ENCODE data around the gene ITGB4. TPM values are rescaled to one million over a fixed set of nuclear protein-coding genes. Genes with fewer than 3 reads are reported as not detected.
A peak's percentile ranks its signal among the peaks of the same experiment; 100 is the strongest.

Gene ITGB4
- total RNA-seq, 4 donors from 2014 or later: 371 to 689 (median 435) TPM

DNA sequence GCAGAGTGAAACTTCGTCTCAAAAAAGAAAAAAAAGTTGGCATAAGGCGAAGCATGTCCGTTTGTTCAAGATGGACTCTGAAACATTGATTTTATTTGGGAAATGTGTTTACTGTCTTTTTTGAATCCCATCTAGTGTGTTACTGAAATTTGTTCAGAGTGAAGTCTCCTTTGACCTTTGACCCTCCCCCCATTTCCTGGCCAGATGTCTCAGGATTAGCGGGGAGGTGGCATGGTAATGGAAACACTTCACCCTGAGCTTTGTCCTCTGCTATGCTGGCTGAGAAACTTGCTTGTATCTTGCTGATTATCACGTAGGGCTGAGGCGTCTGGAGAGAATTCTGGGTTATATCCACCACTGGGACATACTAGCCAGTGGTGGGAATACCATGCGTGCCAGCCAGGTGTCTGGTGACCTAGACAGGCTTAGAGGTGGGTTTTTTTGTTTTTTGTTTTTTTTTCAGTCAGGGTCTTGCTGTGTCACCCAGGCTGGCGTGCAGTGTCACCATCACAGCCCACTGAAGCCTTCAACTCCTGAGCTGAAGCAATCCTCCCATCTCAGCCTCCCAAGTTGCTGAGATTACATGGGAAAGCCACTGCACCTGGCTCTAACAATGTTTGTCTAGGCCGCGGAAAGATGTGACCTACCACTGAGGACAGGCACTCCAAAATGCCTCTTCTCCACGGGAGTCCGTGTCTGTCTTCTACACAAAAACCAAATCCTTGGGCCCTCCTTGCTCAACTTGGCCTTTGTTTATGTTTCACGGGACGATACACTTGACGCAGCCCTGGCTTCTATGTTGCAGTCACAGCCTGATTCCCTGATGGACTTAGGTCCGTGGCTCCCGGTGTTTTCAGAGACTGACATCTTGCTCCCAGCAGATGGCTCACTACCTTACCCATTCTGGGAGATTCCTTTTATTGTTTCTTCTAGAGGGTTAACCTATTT lies 50.3 kb downstream of the ITGB4 start:
- DNase-seq (ENCODE audit: low spot score in 2 of 2): peak in 1 of 2 donors; percentile 70
- 73 to 75% methylated on average over 17 of the region's 17 CpGs for WGBS, 2 donors
- no peak overlapping the region for H3K4me3 ChIP-seq (ENCODE audit: low read depth, poor library complexity, severe bottlenecking)
- TF ChIP-seq, protein P1, sequence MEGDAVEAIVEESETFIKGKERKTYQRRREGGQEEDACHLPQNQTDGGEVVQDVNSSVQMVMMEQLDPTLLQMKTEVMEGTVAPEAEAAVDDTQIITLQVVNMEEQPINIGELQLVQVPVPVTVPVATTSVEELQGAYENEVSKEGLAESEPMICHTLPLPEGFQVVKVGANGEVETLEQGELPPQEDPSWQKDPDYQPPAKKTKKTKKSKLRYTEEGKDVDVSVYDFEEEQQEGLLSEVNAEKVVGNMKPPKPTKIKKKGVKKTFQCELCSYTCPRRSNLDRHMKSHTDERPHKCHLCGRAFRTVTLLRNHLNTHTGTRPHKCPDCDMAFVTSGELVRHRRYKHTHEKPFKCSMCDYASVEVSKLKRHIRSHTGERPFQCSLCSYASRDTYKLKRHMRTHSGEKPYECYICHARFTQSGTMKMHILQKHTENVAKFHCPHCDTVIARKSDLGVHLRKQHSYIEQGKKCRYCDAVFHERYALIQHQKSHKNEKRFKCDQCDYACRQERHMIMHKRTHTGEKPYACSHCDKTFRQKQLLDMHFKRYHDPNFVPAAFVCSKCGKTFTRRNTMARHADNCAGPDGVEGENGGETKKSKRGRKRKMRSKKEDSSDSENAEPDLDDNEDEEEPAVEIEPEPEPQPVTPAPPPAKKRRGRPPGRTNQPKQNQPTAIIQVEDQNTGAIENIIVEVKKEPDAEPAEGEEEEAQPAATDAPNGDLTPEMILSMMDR (IDR thresholded peaks at IDR 0.05): no peak
- TF ChIP-seq POLR2A (IDR thresholded peaks at IDR 0.05): no peak
- intact Hi-C loops (cut with DNase I; ENCODE audit: low total_unique reads): loop anchor here (10.0 kb wide), 1 partner anchor 73 kb away; the partner anchor contains the start of gene UNC13D

DNA sequence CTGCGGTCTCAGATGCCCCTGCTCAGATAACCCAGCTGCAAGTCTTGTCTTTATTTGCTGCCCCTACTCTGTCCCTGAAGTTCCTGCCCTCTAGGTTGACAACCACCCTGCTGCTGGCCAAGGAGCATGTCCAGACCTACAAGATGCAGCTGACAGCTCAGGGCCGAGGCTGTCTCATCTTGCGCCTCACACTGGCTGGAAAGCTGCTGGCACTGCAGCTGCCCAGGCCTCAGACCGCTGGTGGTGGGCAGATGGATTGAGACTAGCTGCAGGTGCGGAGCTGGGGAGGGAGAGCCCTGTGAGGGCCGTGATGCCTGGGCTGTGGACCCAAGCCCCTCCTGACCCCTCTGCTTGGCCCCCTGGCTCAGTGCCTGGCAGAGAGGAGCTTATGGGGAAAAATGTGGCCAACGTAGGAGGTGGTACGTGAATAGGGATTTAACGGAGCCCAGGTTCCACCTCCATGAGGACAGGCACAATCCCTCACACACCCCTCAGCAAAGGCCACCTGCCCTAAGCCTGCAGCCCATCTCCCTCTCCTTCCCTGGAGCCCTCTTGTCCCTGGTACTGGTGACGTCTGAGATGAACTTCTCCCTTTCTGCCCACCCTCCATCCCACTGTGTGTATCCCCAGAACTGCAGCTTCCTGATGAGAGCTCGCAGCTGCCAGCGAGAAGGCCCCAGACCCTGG lies 52.0 kb downstream of the ITGB4 start:
- intact Hi-C loops (cut with DNase I; ENCODE audit: low total_unique reads): loop anchor here (10.0 kb wide), 1 partner anchor 72 kb away; the partner anchor contains the start of gene UNC13D
- no peak overlapping the region for H3K4me3 ChIP-seq (ENCODE audit: low read depth, poor library complexity, severe bottlenecking)
- TF ChIP-seq, protein P1 (IDR thresholded peaks at IDR 0.05): no peak
- TF ChIP-seq POLR2A (IDR thresholded peaks at IDR 0.05): no peak
- whole genome bisulfite sequencing, 2 donors: 82 to 87% methylated on average over 12 of the region's 12 CpGs
- DNase-seq (ENCODE audit: low spot score in 2 of 2): peak in 1 of 2 donors; percentile 85

DNA sequence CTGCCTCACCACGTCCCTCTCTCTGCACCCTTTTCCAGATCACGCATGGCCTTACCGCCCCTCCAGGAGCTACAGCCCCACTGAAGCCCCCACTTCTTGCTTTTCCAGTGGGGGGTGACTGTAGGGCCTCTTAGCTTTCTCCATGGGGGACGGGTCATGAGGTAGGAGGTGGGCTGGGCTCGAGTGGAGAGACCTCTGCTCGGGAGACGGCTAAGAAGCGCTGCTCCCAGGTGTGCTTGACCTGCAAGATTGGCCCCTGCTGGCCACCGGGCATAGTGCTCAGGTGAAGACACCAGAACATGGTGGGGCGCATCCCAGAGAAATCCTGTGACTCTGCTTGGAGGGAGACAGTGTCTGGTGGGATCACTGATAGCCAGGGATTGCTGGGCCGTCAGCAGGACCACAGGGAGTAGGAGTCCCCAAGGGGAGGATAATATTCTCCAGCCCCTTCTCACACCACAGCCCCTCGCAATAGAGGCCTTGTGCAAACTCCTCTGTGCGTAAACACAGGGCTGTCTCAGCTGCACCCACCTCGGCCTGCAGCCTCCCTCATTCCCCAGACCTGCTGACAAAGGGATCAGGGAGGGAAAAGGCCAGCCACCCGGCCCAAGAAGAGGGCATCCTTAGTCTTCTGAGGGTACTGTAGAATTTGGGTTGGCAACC lies 52.7 kb downstream of the ITGB4 start:
- peak in 1 of 2 donors; percentile 87 for DNase-seq (ENCODE audit: low spot score in 2 of 2)
- no peak overlapping the region for H3K4me3 ChIP-seq (ENCODE audit: low read depth, poor library complexity, severe bottlenecking)
- intact Hi-C loops (cut with DNase I; ENCODE audit: low total_unique reads): loop anchor here (10.0 kb wide), 1 partner anchor 71 kb away; the partner anchor contains the start of gene UNC13D
- TF ChIP-seq POLR2A (IDR thresholded peaks at IDR 0.05): no peak
- TF ChIP-seq, protein P1 (IDR thresholded peaks at IDR 0.05): no peak
- 86 to 87% methylated on average over 15 of the region's 15 CpGs for WGBS, 2 donors

DNA sequence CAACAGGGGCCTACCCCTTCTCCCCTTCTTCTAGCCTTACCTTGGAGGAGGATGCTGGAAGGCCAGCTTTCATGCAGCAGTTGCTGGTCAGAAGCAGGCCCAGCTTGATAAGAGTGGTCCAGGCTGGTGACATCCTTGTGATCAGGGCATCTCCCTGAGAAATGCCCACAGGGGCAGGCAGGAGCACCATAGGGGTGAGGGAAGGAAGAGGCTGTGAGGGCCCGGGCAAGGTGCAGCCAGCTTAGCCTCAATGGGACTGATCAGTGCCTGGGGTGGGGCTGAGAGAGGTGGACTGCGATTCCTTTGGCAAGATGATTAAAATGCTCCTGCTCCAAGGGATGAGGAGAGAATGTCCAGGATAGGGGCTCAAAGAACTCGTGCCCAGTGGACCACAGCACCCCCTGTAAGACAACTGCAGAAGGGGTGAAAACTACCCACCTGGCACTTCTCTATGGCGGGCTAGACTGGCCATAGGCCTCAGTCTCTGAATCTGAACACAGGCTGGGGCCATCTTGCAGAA lies 53.3 kb downstream of the ITGB4 start:
- WGBS, 2 donors: 85 to 90% methylated on average over 4 of the region's 4 CpGs
- no peak for DNase-seq (ENCODE audit: low spot score in 2 of 2)
- intact Hi-C loops (cut with DNase I; ENCODE audit: low total_unique reads): loop anchor here (10.0 kb wide), 1 partner anchor 70 kb away; the partner anchor contains the start of gene UNC13D
- no peak overlapping the region for H3K4me3 ChIP-seq (ENCODE audit: low read depth, poor library complexity, severe bottlenecking)
- TF ChIP-seq, protein P1 (IDR thresholded peaks at IDR 0.05): no peak
- no peak for TF ChIP-seq POLR2A (IDR thresholded peaks at IDR 0.05)

DNA sequence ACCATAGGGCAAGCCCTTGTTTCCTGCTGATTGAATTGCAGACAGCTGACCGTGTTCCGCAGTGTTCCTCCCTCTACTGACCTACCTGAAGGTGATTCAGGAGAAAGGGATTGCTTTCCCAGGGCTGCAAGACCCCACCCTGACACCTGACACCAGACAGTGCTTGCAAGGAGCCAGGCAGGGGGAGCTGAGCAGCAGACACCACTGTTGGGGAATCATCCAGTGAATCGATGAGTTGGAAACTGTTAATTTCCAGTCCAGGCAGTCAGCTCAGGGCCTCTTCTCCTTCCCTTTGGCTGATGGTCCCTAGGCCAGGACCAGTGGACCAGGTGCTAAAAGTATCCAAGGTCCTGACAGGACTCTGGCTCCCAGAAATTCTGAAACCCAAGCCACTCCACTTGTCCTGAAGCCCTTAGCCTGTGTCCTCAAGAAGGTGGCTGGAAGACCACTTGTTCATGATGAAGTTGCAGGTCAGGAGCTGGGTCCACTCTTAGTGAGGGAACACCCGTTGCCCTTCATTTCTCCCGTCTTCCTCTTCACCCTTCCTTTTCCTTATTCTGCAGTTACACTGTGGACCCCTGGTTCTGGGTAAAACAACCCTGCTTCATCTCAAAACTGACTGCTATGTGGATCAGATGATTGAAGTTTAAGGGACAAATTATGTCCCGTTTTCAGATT lies 53.9 kb downstream of the ITGB4 start:
- intact Hi-C loops (cut with DNase I; ENCODE audit: low total_unique reads): loop anchor here (10.0 kb wide), 1 partner anchor 70 kb away; the partner anchor contains the start of gene UNC13D
- DNase-seq (ENCODE audit: low spot score in 2 of 2): peak; percentile 20 to 83
- WGBS, 2 donors: 41 to 49% methylated on average over 6 of the region's 6 CpGs
- TF ChIP-seq, protein P1 (IDR thresholded peaks at IDR 0.05): no peak
- no peak for TF ChIP-seq POLR2A (IDR thresholded peaks at IDR 0.05)
- no peak overlapping the region for H3K4me3 ChIP-seq (ENCODE audit: low read depth, poor library complexity, severe bottlenecking)
